AG20443 (cell line): Measurements from ENCODE around the gene MAP2K3.
"Not testable (repeated sequence)": the region's sequence is repeated elsewhere in the genome, so short reads cannot be mapped to it uniquely, and the experiment has no call there.

Source experiments
- DNase-seq: peaks from one replicate; pipeline ENCODE4 v3.0.0; 2012; ENCODE audit warnings: low spot score, mixed read lengths

MAP2K3 gene

GRCh38 chr17:21328778-21329177 lies 44.3 kb downstream of the MAP2K3 start:
- DNase-seq, result not testable (repeated sequence)

GRCh38 chr17:21330436-21331160 lies 46.1 kb downstream of the MAP2K3 start:
- DNase-seq, result no peak

GRCh38 chr17:21336541-21337294 lies 52.2 kb downstream of the MAP2K3 start:
- DNase-seq, result not testable (repeated sequence)

- not testable (repeated sequence) for DNase-seq
Observed at GRCh38 chr17:21337981-21338625, 53.6 kb downstream of the MAP2K3 start.

- DNase-seq, result no peak
Observed at GRCh38 chr17:21339011-21339410, 54.5 kb downstream of the MAP2K3 start.

- not testable (repeated sequence) for DNase-seq
Observed at GRCh38 chr17:21339571-21339970, 55.1 kb downstream of the MAP2K3 start.

- not testable (repeated sequence) for DNase-seq
Observed at GRCh38 chr17:21340407-21340806, 55.9 kb downstream of the MAP2K3 start.

- DNase-seq, result not testable (repeated sequence)
Observed at GRCh38 chr17:21341279-21341678, 56.8 kb downstream of the MAP2K3 start.

GRCh38 chr17:21341925-21342540 lies 57.5 kb downstream of the MAP2K3 start:
- DNase-seq, result not testable (repeated sequence)

GRCh38 chr17:21343061-21343949 lies 58.8 kb downstream of the MAP2K3 start:
- DNase-seq, result not testable (repeated sequence)

GRCh38 chr17:21344801-21345200 lies 60.3 kb downstream of the MAP2K3 start:
- DNase-seq, result not testable (repeated sequence)

GRCh38 chr17:21345236-21345635 lies 60.7 kb downstream of the MAP2K3 start:
- no peak for DNase-seq

- DNase-seq, result not testable (repeated sequence)
Observed at GRCh38 chr17:21346107-21346506, 61.6 kb downstream of the MAP2K3 start.

- DNase-seq, result not testable (repeated sequence)
Observed at GRCh38 chr17:21346651-21347250, 62.2 kb downstream of the MAP2K3 start.

GRCh38 chr17:21347660-21348059 lies 63.1 kb downstream of the MAP2K3 start:
- DNase-seq, result not testable (repeated sequence)

GRCh38 chr17:21348081-21348925 lies 63.8 kb downstream of the MAP2K3 start:
- not testable (repeated sequence) for DNase-seq

- DNase-seq, result not testable (repeated sequence)
Observed at GRCh38 chr17:21348926-21349261, 64.4 kb downstream of the MAP2K3 start.

GRCh38 chr17:21349358-21350050 lies 65.0 kb downstream of the MAP2K3 start:
- not testable (repeated sequence) for DNase-seq

- DNase-seq, result not testable (repeated sequence)
Observed at GRCh38 chr17:21350495-21350894, 66.0 kb downstream of the MAP2K3 start.
